IPS-11a (cell line): ENCODE data around the gene CDR2L.

ENCODE experiments used
- H3K4me3 ChIP-seq: one replicate; pipeline ENCODE4 v1.5.1; 2013; ENCODE audit warnings: low read depth, low read length, control low read depth

The CDR2L gene

DNA sequence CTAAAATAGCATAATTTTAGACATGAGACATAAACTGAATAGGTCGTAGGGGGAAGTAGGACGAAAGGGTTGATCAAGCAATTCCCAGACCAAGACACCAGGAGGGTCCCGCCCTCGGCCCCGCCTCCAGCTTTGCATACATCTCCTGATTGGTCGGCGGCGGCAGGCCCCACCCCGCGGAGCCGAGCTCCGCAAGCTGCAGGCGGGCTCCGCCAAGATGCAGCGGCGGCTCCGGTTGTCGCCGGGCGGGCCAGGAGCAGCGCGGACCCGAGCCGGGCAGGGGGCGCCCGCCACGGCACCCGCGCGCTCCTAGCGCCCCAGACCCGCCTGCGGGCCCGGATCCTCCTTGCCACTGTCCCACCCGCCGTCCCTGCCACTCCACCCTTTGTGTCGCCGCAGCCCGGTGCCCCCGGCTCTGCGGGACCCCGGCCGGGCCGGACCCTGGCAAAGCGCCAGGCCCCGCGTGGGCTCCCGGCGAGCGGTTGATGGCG lies at the start of gene CDR2L:
TSS of gene CDR2L (plus strand) at position 215 of the 491 bp plus-strand sequence. CDS start 412 bp downstream, outside the sequence.
- H3K4me3 ChIP-seq, result peak within 1 kb of the TSS; percentile 69

DNA sequence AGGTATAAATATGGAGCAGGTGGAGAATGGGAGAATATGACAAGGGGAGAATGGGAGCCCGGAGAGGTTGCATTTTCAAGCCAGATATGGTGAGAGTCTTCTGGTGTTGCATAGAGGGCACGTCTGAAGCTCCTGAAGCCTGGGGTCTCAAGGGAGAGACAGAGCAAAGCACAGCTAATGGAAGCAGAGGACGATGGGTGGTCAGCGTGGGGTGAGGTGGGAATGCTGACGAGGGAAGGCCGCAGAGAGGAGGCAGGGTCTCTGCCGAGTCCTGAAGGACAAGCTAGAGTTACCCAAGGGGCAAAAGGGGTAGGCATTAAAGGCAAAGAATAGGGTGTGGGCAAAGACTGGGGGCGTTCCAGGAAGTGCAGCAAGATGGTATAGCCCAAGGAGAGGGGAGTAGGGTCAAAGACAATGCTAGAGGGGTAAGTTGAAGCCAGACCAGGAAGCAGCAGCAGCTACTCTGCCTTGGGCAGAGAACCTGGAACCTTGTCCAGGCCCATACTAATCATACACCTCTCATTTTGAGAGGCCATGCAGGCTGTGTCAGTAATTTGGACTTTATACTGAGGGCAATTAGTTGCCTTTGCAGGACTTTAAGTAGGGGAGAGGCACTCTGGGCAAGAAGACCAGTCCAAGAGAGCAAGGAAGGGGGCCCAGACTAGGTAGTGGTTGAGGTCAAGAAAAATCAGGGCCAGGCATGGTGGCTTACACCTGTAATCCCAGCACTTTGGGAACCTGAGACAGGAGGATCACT lies 49.1 kb upstream of the CDR2L start:
- no peak overlapping the region for H3K4me3 ChIP-seq

DNA sequence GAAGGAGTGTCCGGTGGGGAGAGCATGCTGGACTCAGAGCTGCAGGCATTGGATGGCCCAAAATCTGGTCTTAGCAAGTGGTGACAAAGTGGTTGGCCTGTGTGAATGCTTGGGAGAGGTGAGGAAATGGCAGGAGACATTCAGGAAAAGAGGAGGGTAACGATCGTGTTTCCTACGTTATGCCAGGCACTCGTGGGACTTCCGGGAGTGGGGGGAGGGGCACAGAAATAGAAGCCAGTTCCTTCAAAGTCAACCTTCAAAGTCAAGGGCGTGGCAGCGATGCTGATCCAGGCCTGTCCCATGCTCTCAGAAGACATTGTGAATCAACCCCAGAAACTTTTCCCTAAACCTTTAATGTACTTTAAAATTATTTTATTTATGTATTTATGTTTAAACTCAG lies 47.9 kb upstream of the CDR2L start:
- H3K4me3 ChIP-seq, result no peak overlapping the region

DNA sequence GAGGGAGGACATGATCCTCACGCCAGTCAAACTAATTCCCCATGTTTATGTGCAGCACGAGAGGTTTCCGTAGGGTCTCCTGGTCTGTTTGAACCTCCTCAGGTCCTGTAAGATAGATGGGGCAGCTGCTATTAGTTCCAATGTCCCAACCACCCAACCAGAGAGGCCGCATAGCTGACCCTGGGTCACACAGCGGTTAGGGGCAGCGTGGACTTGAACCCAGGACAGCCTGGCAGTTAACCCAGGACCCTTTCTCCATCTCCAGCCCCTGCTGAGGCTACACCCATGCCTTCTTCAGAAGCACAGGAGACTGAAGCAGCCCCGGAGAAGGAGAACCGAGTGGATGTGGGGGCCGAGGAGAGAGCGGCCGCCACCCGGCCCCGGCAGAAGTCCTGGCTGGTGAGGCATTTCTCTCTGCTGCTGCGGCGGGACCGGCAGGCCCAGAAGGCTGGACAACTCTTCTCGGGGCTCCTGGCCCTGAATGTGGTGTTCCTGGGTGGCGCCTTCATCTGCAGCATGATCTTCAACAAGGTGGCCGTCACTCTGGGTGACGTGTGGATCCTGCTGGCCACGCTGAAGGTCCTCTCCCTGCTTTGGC lies 46.2 kb upstream of the CDR2L start:
- H3K4me3 ChIP-seq, result no peak overlapping the region

DNA sequence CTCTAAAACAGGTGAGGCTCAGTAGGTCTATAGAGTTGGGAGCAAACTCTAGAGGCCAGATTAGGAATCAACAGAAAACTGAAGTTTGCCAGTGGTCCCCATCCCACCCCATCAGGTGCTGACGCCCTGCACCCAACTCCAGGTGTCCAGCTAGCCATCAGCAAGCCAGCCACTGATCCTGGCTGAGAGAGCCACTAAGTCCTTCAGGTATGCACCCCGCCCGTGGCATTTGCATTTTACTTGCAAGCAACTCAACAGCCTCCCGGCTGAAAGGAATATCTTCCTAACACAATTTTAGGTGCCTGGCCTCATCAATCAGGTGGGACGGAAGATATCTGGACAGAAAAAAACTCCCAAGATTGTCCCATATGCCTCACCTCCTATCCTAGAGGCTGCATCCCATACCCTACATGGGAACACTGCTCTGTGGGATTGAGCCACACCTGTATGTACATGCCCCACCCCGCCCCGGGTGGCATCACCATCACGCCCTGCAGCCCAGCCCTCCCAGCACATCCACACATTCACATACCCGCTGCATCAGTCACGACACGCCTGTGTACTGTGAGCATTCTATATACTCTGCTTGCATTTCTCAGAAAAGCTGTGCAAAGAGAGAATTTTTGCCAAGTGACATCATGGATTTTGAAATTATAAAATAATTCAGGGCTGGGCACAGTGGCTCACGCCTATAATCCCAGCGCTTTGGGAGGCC lies 43.5 kb upstream of the CDR2L start:
- H3K4me3 ChIP-seq, result no peak overlapping the region

DNA sequence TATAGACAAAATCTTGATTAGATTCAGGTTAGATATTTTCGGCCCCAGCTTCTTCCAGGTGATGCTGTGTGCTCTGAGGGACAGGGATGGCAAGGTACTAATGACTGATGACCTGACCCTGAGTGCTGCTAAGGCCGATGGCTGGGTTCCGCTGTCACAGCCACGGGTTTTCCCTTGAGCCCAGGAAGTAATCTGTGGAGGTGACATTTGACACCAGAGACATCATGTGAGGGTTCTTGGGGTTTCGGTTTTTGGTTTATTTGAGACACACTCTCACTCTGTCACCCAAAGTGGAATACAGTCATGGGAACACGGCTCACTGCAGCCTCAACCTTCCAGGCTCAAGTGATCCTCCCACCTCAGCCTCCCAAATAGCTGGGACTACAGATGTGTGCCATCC lies 41.9 kb upstream of the CDR2L start:
- H3K4me3 ChIP-seq, result no peak overlapping the region

DNA sequence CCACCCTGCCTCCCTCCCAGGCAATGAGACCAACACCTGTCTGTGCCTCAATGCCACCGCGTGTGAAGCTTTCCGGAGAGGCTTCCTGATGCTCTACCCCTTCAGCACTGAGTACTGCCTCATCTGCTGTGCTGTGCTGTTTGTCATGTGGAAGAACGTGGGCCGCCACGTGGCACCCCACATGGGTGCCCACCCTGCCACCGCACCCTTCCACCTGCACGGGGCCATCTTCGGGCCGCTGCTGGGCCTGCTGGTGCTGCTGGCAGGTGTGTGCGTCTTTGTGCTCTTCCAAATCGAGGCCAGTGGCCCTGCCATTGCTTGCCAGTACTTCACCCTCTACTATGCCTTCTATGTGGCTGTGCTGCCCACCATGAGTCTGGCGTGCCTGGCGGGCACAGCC lies 40.8 kb upstream of the CDR2L start:
- H3K4me3 ChIP-seq, result no peak overlapping the region

DNA sequence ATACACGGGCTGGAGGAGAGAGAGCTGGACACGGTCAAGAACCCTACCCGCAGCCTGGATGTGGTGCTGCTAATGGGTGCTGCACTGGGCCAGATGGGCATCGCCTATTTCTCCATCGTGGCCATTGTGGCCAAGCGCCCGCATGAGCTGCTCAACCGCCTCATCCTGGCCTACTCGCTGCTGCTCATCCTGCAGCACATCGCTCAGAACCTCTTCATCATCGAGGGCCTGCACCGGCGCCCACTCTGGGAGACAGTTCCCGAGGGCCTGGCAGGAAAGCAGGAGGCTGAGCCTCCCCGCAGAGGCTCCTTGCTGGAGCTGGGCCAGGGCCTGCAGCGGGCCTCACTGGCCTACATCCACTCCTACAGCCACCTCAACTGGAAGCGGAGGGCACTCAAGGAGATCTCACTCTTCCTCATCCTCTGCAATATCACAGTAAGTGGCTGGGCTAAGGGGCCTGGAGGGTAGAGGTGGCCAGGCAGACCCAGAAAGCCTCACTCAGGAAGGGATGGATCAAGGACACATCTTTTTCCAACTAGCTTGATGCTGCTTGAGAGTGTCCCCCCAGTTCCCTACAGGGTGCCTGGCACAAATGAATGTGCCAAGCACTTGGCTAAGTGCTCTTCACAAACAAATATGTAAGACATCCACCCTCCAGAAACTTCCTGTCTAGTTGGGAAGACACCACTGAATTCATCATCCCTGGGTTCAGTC lies 40.2 kb upstream of the CDR2L start:
- H3K4me3 ChIP-seq, result no peak overlapping the region

DNA sequence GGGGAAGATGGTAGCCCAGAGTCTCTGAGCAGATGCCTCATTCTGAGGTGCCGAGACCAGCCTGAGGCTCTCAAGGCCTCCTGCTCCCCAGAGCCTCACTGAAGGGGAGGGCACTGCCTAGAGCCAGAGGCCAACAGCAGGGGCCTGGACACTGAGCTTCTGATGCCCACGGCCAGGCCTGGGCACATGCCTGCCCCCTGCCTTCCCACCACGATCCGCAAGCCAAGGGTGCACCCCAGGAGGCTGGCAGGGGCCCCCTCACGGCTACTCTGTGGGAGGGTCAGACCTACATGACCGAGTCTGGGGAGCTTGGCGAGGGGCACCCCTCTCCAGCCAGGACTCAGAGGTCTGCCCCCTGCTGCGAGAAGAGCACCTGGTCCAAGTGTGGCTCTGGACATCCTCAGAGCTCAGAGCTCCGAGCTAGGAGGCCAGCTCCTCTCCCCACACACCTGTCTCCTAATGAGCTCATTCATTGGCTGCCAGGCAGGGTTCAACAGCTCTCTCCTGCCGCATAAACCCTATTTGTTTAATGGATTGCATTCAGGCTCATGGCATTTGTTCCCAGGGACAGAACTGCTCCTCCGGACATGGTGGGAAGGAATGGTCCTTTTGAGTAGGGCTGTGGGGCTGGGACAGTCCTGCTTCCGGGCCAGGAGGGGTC lies 37.8 kb upstream of the CDR2L start:
- no peak overlapping the region for H3K4me3 ChIP-seq

DNA sequence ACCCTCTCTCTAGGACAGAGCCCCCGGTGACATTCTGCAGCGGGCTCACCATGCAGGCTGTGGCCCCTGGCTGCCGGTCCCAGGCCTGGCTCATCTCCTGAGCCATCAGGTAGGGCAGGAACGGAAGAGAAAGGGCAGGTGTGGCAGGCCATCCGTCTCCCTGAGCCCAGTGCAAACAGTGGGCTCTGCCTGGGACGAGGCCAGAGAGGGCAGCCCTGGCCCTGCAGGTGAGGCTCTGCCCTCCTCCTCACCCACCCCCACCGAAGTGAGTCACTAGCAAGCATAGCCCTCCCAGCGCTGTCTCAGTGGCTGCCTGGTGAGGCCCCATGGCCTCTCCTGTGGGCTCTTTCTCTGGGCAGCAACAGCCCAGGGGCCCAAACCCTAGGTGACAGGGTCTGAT lies 37.2 kb upstream of the CDR2L start:
- no peak overlapping the region for H3K4me3 ChIP-seq

DNA sequence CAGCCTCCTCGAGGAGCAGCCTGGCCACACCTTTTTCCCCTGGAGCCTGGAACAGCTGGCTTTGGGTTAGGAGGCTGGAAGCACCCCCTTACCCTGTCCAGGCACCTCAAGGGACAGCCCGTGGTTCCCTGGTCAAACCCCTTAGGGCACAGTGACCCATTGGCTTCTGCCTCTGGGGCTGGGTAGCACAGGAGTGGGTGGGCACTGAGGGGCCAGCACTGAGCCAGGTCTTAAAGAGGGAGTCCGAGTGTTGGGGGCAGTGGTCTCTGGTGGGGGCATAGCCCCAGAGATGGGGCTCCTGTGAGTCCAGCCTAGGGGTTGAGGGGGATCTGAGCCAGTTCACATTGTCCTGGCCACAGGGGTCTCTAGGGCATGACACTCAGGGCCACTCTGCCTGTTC lies 36.4 kb upstream of the CDR2L start:
- no peak overlapping the region for H3K4me3 ChIP-seq

DNA sequence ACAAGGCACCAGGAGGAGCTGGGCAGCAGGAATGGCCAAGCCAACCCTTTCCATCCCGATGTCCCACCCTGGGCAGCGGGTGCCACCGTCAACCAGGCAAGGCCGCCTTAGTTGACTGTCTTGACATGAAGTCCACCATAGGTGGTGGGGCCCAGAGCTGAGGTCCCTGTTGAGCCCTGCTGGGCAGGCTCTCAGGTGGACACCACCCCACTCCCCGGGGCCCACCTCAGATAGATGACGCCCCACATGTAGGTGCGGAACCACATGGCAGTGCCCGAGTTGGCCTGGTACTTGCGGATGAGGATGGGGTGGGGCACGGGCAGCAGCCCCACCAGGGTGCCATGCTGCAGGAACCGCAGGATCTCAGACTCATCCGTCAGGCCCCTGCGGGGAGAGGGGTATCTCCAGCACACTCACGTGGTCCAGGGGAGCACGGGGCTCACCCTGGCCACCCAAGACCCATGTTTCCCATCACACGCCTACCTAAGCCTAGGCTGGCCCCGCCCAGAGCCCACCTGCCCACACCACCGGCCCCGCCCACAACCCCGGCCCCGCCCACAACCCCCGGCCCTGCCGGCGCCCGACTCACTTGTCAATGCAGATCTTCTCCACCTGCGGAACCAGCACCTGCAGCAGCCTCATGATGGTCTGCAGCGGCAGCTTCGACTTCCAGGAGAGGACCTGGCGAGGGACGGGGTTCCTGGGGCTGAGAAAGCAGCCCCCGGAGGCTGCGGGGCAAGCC lies 35.6 kb upstream of the CDR2L start:
- H3K4me3 ChIP-seq, result no peak overlapping the region

DNA sequence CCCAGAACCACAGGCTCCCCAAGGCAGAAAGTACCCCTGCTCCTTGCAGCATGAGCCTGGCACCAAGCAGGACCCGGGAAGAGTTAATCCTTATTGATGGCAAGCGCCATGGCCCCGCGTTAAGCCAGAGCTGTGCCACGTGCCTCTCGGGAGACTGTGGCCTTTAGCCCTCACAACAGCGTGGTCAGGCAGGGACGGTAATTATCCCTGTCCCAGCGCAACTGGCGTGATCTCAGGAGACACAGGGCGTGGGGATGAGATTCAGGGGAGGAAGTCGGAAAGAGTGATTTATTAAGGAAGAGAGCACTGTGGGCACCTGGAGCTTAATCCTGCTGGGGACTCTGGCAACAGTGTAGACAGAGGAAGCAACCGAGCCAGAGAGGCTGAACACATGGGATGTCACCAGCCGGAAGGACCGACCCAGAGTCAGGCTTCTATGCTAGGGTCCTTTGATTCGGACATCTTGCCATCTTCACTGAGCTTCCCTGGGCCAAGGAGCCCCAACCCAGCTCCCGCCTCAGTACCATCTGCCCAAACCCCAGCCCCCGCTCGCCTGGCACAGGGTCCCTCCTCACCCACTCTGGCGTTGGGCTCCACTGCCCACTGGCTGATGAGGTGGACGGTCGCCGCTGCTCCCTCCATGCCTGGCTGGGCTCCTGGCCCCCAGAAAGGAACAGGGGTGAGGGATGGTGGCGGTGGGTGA lies 34.9 kb upstream of the CDR2L start:
- no peak overlapping the region for H3K4me3 ChIP-seq

DNA sequence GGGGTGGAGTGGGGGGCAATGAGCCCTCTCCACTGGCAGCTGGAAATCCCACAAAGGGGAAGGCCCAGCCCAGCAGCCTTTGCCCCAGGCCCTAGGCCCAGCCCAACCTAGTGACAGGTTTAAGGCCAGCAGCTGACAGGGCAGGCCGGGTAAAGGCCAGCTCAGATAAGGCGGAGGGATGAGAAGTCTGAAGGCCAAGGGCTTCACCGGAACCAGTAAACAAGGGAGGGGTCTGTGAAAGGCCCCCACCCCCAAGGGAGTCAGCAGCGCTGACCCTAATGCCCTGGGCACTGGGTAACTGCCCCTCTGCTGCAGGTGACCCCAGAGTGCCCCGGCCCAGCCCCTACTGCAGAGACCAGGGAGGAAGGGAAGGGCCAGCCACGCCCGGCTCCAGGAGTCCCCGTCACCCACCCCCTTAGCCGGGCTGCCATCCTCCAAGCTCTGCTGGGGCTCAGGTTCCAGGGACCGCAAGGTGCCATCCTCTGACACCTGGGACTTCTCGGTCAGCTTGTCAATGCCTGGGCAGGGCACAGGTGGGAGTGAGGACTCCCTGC lies 34.2 kb upstream of the CDR2L start:
- H3K4me3 ChIP-seq, result no peak overlapping the region

DNA sequence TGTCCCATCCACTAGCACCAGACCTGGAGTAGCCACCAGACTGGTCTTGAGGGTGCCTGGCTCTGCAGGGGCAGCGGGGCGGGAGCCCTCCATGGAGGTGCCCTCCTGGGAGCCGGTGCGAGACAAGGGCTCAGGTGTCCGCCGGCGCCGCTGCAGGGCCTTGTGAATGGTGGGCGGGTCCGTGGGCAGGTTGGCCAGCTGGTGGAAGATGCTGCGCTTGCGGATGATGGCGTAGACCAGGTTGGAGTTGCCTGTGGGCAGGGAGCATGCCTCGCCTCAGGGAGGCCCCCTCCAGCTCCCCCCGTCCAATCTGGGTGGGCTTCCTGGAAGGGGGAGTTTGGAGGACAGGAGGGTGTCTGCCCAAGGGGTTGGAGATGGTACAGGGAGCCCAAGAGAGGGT lies 33.3 kb upstream of the CDR2L start:
- H3K4me3 ChIP-seq, result no peak overlapping the region

DNA sequence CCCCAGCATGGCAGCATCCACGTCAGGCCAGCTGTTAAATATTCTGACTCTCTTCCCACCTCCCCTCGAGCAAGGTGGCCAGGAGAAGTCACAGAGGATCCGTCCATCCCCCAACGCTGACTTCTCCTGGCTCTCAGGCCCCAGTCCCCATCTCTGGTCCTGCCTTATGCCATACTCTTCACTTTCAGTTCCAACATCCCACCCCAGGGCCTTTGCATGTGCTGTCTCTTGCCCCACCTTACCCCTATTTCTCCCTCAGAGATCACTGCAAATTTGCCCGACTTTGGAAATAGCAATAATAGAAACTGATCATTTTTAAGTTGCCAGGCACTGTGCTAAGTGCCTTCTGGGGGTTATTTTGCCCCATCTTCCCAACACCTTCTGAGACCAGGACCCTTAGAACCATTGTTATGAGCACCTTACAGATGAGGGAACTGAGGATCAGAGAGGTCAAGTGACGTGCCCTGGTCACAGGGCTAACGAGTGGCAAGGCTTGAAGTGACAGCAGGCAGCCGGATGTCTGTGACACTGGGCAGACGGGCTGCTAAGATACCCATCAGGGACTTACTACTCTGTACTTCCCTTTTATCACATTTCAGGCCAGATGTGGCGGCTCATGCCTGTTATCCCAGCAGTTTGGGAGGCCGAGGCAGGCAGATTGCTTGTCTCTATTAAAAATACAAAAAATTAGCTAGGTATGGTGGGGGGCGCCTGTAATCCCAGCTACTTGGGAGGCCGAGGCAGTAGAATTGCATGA lies 32.6 kb upstream of the CDR2L start:
- H3K4me3 ChIP-seq, result no peak overlapping the region

DNA sequence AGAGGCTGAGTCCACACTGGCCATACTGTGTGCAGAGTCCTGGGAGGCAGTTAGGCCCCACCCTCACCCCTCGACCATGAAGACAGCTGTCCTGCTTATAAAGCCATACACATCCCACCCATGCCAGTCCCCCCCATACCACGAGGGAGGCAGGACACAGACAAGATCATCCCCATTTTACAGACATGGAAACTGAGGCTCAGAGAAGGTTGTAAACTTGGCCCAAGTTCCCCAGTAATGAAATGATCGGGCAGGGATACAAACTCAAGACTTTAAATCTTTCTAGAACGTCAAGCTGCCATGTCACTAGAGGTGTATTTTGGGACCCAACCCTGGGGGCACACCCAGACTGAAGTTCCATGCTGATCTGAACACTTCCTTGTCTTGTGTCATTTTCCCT lies 31.3 kb upstream of the CDR2L start:
- H3K4me3 ChIP-seq, result no peak overlapping the region

DNA sequence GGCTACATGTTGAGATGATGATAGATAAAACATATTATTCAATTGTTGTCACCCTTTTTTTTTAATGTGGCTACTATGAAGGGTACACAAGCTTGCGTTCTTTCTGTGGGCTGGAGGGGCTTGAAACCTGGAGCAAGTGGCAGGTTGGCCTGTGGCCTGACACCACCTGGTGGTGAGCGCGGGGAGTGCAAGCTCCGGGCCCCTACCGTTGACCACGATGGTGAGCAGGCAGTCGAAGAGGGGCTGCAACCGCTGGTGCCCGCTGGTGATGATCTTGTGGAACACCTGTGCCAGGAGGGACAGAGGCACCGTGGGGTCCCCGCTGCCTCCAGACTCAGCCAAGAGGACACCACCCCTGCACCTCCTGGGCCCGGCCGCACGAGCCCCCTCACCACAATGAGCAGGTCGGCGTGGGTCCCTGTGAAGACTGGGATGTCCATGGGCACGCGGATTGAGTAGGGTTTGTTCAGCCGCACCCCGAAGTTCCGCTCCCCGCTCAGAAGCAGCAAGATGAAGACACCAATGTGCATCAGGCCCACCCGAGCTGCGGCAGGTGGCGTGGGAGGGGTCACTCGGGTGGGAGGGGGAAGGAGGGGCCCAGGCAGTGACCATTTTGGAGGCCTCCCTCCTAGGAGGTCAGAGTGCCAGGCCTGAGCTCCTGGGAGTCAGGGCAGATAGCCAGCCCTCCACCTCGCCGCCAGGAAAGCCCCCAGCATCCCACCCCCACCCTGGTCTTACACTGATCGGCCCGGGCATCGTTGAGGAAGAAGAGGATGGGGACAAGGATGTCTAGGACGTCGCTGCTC lies 29.3 kb upstream of the CDR2L start:
- no peak overlapping the region for H3K4me3 ChIP-seq
